ENCODE measurements around the gene SURF1.
A peak's percentile ranks its signal among the peaks of the same experiment; 100 is the strongest.
"Not testable (repeated sequence)": the region's sequence is repeated elsewhere in the genome, so short reads cannot be mapped to it uniquely, and the experiment has no call there.

The SURF1 gene

DNA sequence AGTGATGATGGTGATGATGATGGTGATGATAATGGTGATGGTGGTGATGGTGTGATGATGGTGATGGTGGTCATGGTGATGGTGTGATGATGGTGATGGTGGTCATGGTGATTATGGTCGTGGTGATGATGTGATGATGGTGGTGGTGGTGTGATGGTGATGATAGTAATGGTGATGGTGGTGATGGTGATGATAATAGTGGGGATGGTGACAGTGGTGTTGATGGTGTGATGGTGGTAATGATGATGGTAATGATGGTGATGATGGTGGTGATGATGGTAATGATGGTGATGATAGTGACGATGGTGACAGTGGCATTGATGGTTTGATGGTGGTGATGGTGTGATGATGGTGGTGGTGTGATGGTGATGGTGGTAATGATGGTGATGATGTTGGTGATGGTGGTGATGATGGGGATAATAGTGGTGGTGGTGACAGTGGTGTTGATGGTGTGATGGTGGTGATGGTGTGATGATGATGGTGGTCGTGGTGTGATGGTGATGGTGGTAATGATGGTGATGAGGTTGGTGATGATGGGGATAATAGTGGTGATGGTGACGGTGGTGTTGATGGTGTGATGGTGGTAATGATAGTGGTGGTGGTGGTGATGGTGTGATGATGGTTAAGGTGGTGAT is 26.3 kb upstream of the SURF1 start:
- DNase-seq: no peak

DNA sequence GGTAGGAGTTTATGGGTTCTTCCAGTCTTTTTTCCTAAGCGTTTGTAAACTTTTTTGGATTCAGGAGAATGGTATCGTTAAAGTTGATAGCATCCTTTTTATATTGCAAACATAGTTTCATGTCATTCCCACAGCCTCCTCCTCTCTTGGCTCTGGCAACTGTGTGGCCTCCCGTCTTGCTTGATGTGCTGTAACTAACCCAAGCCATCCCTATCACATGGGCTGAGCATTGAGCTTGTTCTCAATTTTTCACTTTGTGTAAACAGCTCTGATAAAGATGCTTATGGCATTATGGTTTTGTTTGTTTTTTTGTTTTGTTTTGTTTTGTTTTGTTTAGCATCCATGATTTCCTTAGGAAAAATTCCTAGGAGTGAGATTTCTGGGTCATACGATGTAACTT is 24.4 kb upstream of the SURF1 start:
- no peak for DNase-seq

DNA sequence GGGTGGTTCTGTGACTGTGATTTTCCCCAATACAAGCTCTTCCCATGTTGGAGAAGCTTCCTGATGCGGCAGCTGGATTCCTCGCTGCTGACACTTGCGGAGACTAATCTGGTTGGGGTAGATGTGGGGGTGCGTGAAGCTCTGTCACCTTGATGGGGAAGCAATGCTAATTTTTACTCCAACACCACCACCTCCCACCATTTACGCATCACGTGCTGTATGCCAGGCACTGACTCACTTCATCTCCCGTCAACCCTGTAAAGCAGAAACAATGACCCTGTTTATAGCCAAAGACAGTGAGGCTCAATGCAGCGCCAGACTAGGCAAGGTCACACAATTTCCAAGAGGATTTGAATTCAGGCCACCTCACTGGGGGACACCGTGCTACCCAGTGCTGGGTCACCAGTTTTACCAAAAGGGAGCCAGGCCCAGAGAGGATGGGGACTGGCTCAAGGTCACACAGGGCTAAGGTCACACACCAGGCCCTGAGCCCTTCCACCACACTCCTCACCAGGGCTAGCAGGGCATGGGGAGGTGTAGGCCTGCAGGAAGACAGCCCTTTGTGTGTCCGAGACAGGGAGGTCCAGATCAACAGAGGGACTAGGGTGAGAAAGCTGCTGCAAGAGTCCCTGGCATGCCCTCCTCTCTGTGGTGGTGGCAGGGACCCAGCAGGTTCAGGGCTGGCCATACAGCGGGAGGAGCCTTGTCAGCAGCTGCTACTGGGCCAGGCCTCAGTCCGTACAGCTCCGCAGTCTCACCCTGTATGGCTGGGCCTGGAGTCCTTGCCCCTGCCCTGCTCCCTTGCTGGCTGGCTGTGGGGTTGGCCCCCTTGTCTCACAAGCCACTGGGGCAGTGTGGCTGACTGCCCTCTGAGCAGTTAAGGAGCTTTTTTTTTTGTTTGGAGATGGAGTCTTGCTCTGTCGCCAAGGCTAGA is 23.1 kb upstream of the SURF1 start:
- DNase-seq: no peak

DNA sequence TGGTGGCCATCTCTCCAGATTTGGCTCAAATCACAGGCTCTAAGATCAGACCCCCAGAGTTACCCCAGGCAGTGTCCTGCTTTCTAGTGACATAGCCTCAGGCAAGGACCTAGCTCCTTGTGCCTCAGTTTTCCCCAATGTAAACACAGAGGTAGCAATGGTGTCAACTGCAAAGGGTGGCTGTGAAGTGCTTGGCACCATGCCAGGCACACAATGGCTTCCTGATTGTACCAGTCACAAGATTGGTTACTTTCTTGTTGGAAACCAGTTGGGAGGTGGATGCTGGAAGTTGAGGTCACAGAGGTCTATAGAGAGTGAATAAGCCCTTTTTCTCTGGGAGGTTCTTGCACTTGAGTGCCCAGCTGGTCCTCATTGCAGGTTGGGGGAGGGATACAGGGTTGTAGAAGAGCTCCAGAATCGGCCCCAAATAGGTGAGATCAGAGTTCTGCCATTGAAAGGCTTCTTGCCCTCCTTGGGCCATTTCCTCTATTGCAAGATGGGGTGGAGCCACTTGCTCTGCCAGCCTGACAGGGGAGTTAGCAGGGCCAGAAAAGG is 22.2 kb upstream of the SURF1 start:
- no peak for DNase-seq

DNA sequence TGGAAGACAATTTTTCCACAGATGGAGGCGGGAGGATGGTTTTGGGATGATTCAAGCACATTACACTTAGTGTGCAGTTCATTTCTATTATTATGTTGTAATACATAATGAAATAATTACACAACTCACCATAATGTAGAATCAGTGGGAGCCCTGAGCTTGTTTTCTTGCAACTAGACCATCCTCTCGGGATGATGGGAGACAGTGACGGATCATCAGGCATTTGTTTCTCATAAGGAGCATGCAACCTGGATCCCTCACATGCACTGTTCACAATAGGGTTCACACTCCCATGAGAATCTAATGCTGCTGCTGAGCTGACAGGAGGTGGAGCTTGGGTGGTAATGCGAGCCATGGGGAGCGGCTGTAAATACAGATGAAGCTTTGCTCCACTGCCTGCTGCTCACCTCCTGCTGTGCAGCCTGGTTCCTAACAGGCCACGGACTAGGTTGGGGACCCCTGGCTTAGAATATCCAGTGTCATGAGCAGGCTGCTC is 21.5 kb upstream of the SURF1 start:
- no peak for DNase-seq

DNA sequence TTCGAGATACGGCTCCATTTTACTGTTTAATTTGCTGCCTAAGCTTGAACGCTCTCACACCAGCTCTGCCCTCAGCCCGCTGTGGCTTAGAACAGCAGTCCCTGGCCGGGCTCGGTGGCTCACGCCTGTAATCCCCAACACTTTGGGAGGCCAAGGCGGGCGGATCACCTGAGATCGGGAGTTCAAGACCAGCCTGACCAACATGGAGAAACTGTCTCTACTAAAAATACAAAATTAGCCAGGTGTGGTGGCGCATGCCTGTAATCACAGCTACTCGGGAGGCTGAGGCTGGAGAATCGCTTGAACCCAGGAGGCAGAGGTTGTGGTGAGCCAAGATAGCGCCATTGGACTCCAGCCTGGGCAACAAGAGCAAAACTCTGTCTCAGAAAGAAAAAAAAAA is 21.0 kb upstream of the SURF1 start:
- DNase-seq: not testable (repeated sequence)

DNA sequence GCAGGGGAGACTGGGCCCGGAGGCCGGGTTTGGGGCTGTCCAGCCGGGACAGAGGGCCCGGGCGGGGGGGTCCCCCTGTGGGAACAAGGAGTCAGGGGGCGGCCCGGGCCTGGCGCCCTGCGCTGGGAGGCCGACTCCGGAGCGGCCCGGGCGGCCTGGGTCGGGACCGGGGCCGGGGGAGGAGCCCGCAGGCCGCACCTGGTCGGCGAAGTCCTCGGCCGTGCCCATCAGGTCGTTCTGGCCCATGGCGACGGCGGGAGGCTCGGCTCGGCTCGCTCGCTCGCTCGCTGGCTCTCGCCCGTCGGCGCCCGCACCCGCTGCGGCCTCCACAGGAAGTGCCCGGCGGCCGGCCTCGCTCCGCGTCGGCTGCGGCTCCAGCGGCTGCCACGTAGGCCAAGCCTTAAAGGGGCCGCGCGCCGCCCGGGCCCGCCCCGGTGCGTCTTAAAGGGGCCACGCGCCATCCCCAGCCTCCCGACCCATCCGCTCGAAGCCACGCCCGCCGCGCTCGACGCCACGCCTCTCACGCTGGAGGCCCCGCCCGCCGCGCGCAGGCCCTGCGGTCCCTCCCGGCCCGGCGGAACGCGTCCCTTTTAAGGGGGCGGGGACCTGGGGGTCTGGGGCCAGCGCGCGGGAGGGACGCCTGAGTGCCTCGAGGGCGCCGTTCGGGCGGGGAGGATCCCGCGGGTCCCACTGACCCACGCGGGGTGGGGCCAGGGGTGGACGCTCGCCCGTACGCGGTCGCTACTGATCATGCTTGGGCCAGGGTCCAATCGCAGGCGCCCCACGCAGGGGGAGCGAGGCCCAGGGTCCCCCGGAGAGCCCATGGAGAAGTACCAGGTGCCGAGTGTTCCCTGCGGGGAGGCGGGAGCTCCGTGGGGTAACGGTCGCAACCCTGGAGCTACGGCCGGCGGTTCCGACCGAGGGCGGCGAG is 19.7 kb upstream of the SURF1 start, which contains the start of the genes STKLD1 and SURF4:
STKLD1 (plus strand) TSS at position 643 of the 931 bp plus-strand sequence; CDS start at position 751, 108 bp downstream.
SURF4 (minus strand) TSS at position 337 of the 931 bp plus-strand sequence; CDS start at position 246, 91 bp downstream.
- peak; percentile 64 for DNase-seq

DNA sequence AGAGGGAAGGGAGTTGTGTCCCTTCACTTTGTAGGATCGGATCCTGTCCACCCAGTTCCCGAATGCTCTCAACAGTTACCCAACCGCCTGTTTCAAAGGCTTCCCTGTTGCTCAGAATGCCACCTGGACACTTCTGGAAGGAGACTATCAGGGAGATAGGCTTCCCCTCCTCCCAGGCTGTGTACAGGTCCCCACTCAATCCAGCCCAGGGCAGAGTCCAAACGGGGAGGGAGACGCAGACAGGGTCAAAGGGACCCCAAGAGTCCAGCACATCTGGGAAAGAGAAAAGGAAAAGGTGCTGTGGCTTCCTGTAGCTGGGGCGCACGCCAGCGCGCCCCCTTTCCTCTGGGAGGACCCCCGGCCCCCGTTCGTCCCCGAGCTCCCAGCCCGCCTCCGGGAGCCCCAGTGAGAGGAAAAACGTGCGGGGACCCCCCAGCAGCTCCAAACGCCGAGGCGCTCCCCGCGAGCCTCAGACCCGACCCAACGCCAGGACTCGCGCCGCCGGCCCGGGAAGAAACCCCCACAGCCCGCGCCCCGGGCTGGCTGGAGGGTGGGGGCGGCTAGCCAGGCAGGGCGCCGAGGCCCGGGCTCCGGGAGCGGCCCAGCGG is 18.9 kb upstream of the SURF1 start:
- DNase-seq: no peak

DNA sequence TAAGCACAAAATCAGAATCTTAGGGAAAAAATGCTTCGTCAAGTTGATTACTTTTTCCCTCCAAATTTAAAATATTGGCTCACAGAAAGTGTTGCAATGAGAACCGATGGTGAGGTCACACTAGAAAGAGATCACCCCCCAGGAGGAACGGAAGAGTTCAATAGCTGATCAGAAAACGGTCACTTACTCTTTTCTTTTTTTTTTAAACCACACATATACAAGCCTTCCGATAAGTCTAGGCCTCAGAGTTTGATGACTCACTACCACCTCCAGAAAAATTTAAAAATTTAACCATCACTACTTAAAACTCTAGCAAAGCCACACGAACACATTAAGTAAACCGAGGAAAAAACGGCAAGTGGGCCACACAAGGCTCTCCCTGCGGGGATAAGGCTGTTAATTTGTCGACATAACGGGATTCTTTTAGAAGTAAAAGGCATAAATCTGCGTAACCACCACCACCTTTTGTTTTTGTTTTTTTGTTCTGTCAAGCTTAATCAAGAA is 18.4 kb upstream of the SURF1 start:
- DNase-seq: no peak

DNA sequence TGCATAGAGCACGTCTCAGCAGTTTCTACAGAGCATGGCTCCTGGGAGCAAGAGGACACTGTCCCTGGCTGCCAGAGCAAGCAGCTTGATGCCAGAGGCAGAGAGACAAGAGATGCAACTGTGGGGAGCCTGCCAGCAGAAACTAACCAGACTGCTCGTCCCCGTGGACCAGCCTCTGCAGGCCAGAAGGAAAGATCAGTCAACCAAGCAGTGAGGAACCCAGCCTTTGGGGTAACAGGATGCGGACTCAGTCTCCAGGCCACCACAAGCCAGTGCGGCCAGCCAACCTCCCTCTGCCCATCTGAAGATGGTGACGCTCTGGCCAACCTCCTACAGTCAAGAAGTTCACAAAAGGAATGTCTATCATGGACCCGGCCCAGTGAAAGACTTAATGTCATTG is 15.9 kb upstream of the SURF1 start:
- DNase-seq: no peak

DNA sequence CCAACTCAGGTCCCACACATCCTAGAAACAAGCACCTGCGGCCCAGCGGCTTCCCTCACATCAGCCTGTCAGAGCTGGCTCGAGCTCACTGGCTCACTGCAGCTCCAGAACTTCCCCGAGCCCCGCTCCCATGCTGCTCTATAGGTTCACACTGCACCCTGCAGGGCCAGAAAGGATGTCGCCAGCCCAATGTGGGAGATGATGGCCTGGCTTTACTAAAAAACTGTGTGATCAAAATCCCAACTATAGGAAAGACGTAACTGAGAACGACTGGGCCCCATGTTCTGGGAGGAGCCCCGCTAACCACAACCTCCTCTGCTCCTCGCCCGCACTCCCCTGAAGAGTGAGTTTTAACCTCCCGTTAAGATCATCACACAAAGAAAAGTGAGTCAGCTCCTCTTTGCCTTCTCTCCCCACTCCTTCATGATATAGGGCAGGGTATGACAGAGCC is 15.0 kb upstream of the SURF1 start:
- DNase-seq: no peak

DNA sequence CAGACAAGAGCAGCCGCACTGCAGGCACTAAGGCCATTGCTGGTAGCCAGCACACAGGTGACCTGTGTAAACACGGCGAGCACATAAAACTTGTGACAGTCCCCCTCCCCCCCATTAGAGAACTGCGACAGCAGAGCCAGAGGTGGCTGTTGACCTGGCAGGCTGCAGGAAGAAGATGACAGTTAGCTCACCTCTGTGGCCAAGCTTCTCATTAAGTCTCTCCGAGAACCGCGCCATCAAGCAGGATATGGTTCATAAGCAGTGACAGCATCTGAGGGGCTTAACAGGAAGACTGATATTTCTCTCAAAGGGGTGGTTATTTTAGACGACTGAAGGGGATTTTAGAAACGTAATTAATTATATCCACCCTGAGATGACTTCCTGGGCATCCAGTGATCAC is 14.4 kb upstream of the SURF1 start:
- DNase-seq: no peak

DNA sequence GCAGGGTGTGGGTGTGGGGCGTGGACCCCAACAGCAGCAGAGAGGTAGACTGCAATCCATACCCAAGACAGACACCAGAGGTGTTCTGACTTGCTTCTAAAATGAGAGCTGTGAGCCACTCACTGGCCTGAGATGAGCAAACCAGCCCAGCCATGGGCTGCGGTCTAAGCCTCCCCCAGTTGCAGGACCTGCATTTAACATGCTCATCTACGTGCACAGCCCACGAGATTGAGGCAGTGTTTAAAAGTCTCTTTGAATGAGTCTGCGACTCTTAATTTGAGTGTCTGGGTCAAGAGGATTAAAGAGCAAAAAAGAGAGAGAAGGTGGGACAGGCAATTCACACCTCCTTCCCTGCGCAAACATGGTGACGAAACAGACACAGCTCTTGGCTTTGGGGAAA is 13.6 kb upstream of the SURF1 start:
- no peak for DNase-seq

DNA sequence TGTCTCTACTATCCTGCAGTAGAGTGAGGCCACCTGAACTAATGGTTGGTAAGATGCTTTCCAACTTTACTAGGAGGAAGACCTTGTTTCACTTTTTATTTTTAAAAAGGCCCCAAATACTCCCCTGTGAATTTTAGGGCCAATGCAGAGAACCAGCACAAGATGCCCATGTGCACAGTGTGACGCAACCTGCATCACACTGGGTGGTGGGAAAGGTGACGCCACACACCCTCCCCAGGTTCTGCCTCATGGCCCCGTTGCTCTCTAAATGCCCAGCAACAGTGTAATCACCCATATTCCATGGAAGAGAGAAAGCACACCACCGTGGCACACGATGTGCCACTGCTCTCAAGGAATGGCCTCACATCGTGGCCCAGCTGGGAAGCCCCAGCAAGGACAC is 13.1 kb upstream of the SURF1 start:
- DNase-seq: no peak

DNA sequence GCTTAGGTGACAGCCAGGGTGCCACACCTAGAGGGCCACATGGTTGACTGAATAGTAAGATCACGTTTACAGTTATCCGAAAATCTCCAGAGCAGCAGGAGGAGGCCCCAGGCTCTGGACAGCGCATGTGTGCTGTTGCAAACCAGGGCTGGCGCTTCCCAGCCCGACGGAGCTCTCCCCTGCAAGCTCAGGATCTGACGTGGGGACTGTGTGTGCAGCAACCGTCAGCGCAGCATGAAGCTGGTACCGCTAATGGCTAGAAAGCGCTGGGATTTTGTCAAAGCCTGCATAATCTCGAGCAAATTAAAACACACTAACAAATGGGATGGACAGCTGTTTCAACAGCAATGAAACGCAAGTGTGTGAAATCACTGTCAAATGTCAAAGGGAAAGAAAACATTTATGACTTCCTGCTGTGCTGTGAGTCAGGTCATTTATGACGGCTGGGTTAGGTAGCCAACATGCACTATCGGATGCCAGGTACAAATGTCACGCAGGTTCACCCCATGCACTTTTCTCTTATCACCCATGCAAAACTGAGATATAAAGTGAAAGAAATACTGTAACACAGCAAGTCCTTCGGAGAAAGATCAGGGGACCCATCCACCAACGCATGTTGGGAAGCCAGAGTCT is 12.1 kb upstream of the SURF1 start:
- DNase-seq: no peak

DNA sequence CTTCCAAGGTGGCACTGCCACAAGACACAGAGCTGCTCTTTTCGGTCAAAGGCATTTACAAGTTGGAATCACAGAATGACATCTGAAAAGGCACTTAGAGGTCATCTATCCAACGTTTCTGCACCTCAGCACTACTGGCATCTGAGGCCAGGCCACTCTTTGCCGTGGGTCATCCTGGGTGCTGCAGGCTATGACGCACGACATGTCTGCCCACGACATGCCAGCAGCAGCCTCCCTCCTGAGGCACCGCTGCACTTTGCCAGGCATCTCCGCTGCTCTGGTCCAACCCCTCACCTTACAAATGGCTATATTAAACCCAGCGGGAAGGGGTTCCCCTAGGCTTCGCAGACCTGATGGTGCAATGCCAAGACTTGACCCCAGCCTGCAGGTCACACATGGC is 11.5 kb upstream of the SURF1 start:
- no peak for DNase-seq

DNA sequence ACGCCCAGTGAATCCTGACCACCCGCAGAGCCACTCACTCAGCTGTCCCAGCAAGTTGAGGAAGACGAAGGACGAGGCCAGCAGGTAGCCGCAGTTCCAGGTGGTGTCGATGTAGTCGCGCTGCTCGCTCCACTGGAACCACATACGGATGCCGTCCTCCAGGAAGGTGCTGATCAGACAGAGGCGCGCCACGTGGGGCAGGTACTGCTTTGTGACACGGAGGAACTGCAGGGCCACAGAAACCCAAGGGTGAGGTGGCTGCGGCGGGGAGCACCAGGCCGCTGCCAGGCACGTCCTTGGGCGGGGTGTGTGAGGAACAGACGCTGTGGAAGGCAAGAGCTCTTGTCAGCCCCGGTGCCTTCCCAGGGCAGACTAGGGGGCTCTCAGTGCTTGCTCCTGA is 10.9 kb upstream of the SURF1 start:
- no peak for DNase-seq

DNA sequence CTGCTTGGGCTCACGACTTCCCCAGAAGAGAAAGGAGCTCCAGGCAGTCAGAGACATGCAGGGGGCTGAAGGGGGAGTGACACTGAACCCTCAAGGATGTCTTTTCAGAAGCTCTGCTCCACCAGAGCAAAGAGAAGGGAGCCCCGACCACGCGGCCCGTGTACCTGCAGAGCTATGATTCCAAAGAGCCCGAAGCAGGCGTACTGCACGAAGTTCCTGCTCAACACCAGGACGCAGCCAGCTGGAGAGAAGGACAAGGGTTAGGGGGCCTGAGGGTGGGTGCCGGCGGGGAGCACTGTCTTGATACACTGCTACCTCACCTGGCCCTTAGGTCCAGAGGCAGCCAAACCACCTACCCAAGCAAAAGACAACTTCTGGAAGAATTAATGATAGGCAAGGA is 10.1 kb upstream of the SURF1 start:
- DNase-seq: no peak

DNA sequence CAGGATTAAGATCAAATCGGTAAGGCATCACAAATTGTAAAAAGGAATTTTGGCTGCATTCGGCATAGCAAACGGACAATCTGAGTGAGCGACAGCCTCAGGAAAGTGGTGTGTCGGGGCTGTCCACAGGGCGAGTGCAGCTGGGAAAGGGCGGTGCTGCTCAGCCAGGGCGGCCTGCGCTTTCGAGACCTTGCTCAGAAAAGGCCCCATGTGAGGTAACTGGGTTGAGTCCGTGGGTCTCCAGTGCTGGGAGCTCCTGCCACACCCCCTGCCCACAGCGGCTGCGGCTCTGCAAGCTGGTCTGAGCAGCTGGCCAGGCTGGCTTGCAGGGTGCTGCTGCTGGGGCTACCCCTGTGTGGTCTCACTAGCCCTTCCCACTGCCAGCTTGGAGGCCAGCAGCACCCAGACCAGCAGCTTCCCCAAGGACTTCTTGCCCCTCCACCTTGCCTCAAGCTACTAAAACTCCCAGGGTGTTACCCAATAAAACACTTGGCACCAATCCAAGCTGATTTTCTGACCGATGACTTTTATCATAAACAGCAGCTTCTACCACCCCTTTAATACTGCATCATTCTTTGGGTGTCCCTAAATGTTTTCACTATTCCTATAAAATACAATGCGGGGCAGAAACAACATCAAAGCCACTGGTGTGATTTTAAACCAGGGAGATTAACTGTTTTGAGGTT is 6.2 kb upstream of the SURF1 start:
- DNase-seq: no peak

DNA sequence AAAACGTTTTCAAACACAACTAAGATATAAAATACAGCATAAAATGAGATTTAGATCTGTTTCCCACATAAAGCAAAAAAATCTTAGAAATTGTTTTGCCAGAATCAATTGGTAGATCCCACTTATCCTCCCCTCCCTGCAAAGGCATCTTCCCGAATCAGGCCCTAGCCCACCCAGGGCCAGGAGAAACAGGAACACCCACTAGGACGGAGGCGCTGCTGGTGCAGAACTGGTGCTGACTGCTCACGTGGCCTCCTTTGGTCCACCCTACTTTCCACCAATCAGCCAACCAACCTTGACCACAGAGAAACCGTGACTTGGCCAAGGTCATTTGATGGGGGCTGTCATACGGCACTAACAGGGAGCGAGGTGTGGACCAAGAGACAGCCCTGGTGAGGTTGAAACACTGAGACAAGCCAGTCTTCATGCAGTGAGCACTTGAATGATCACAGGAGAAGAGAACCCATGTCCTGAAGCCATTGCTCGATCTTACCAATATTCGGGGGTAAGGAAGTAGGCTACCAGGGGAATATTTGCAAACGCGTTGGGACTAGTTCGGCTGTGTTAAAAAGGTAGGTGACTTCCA is 5.3 kb upstream of the SURF1 start:
- no peak for DNase-seq

Measured in NCI-H1436 treated with DMSO at 0.1 percent for 48 hours (cell line).